Measurements from ENCODE around the gene ACTA2. TPM values are rescaled to one million over a fixed set of nuclear protein-coding genes. Genes with fewer than 3 reads are reported as not detected.

Gene ACTA2
- total RNA-seq, 1 experiment from 2014 or later: not detected

GRCh38 chr10:88893611-88894010, 59.0 kb downstream of the ACTA2 start:
- Mint-ChIP-seq H3K4me1 (ENCODE audit: low read depth, unreplicated experiment) (peaks cover 14% of the 10 kb centered on the region), H3K9me3 (ENCODE audit: unreplicated experiment) (no peaks in the 10 kb centered on the region), H3K27ac (ENCODE audit: unreplicated experiment) (no peak overlapping the region), H3K27me3 (ENCODE audit: insufficient read depth, unreplicated experiment) (peaks cover 4% of the 10 kb centered on the region), H3K4me3 (ENCODE audit: unreplicated experiment) (no peak overlapping the region), H3K36me3 (ENCODE audit: insufficient read depth, unreplicated experiment) (no peaks in the 10 kb centered on the region)
- no TSS peak for BruUV-seq (replicated peaks)
- Histone ChIP-seq H3K27me3 (replicated peaks; ENCODE audit: control insufficient read depth, insufficient read depth, low read length) (no peaks in the 10 kb centered on the region), H3K4me1 (peaks cover 37% of the 10 kb centered on the region), H3K9me3 (no peaks in the 10 kb centered on the region), H3K36me3 (ENCODE audit: control insufficient read depth, insufficient read depth, low read length) (no peaks in the 10 kb centered on the region), H3K4me3 (ENCODE audit: low read depth, low read length) (no peak overlapping the region)
- ChIA-PET CTCF (no interaction called here), POLR2A (no interaction called here)
- no peak for TF ChIP-seq CTCF (IDR thresholded peaks at IDR 0.05; ENCODE audit: insufficient read depth in 1 of 2, low read depth in 1 of 2, low read length in 1 of 2, severe bottlenecking in 1 of 2, unreplicated experiment in 1 of 2)
- no peak for DNase-seq
- intact Hi-C loops (cut with micrococcal nuclease; ENCODE audit: unreplicated experiment): no loop called here

- peaks cover 25% of the 10 kb centered on the region for H3K4me1 ChIP-seq
- no peaks in the 10 kb centered on the region for H3K27me3 ChIP-seq (replicated peaks; ENCODE audit: control insufficient read depth, insufficient read depth, low read length)
- DNase-seq: no peak
- intact Hi-C loops (cut with micrococcal nuclease; ENCODE audit: unreplicated experiment): no loop called here
- BruUV-seq (replicated peaks): no TSS peak
- no peaks in the 10 kb centered on the region for H3K9me3 Mint-ChIP-seq (ENCODE audit: unreplicated experiment)
- no peak for TF ChIP-seq CTCF (IDR thresholded peaks at IDR 0.05; ENCODE audit: insufficient read depth in 1 of 2, low read depth in 1 of 2, low read length in 1 of 2, severe bottlenecking in 1 of 2, unreplicated experiment in 1 of 2)
- H3K36me3 Mint-ChIP-seq (ENCODE audit: insufficient read depth, unreplicated experiment): no peaks in the 10 kb centered on the region
- no peak overlapping the region for H3K4me3 ChIP-seq (ENCODE audit: low read depth, low read length)
- H3K36me3 ChIP-seq (ENCODE audit: control insufficient read depth, insufficient read depth, low read length): no peaks in the 10 kb centered on the region
- H3K27ac Mint-ChIP-seq (ENCODE audit: unreplicated experiment): no peak overlapping the region
- peaks cover 11% of the 10 kb centered on the region for H3K4me1 Mint-ChIP-seq (ENCODE audit: low read depth, unreplicated experiment)
- H3K27me3 Mint-ChIP-seq (ENCODE audit: insufficient read depth, unreplicated experiment): peaks cover 8% of the 10 kb centered on the region
- POLR2A ChIA-PET: no interaction called here
- no peak overlapping the region for H3K4me3 Mint-ChIP-seq (ENCODE audit: unreplicated experiment)
- CTCF ChIA-PET: no interaction called here
- no peaks in the 10 kb centered on the region for H3K9me3 ChIP-seq
Observed at GRCh38 chr10:88892222-88892967, 60.2 kb downstream of the ACTA2 start.

GRCh38 chr10:88890681-88891381, 61.7 kb downstream of the ACTA2 start:
- no peak overlapping the region for H3K4me3 Mint-ChIP-seq (ENCODE audit: unreplicated experiment)
- TF ChIP-seq CTCF (IDR thresholded peaks at IDR 0.05; ENCODE audit: insufficient read depth in 1 of 2, low read depth in 1 of 2, low read length in 1 of 2, severe bottlenecking in 1 of 2, unreplicated experiment in 1 of 2): no peak
- H3K4me1 ChIP-seq: peaks cover 10% of the 10 kb centered on the region
- CTCF ChIA-PET: no interaction called here
- H3K9me3 Mint-ChIP-seq (ENCODE audit: unreplicated experiment): no peaks in the 10 kb centered on the region
- POLR2A ChIA-PET: no interaction called here
- H3K36me3 ChIP-seq (ENCODE audit: control insufficient read depth, insufficient read depth, low read length): no peaks in the 10 kb centered on the region
- intact Hi-C loops (cut with micrococcal nuclease; ENCODE audit: unreplicated experiment): no loop called here
- peaks cover 9% of the 10 kb centered on the region for H3K27me3 Mint-ChIP-seq (ENCODE audit: insufficient read depth, unreplicated experiment)
- H3K27me3 ChIP-seq (replicated peaks; ENCODE audit: control insufficient read depth, insufficient read depth, low read length): no peaks in the 10 kb centered on the region
- H3K4me3 ChIP-seq (ENCODE audit: low read depth, low read length): no peak overlapping the region
- no peak for DNase-seq
- H3K27ac Mint-ChIP-seq (ENCODE audit: unreplicated experiment): no peak overlapping the region
- no peaks in the 10 kb centered on the region for H3K9me3 ChIP-seq
- no peaks in the 10 kb centered on the region for H3K36me3 Mint-ChIP-seq (ENCODE audit: insufficient read depth, unreplicated experiment)
- no peaks in the 10 kb centered on the region for H3K4me1 Mint-ChIP-seq (ENCODE audit: low read depth, unreplicated experiment)
- no TSS peak for BruUV-seq (replicated peaks)
